Keratinocyte (primary cell): ENCODE data around the gene TICAM1. TPM values are rescaled to one million over a fixed set of nuclear protein-coding genes. Genes with fewer than 3 reads are reported as not detected.
A peak's percentile ranks its signal among the peaks of the same experiment; 100 is the strongest.

Source experiments
- DNase-seq: peaks from one replicate; pipeline ENCODE4 v3.0.0-alpha.2; 2011; ENCODE audit warnings: low read depth, missing footprints, low spot score
- FAIRE-seq: peaks from 2 replicates; lab custom pipeline; 2011; peaks lifted over from hg19 to GRCh38; lab: Jason Lieb, UNC
- H2AFZ ChIP-seq: 2 replicates; pipeline ENCODE4 v1.6.0; 2012; ENCODE audit warnings: low read length, control low read depth, inconsistent platforms; ENCODE audit not compliant: control insufficient read depth
- H3K27ac ChIP-seq: 2 replicates; pipeline ENCODE4 v1.5.1; 2011; ENCODE audit warnings: low read length; ENCODE audit not compliant: control insufficient read depth, insufficient read depth
- H3K27me3 ChIP-seq: 3 replicates; pipeline ENCODE4 v1.6.0; 2011; ENCODE audit warnings: low read length; ENCODE audit not compliant: control insufficient read depth, insufficient read depth; ENCODE audit errors: extremely low read depth
- H3K36me3 ChIP-seq, 2 experiments: 2 replicates in 1 of 2; 3 replicates in 1 of 2; pipeline ENCODE4 v1.5.1; 2011; ENCODE audit warnings: low read length in 2 of 2, mild to moderate bottlenecking in 1 of 2; ENCODE audit not compliant: control insufficient read depth in 2 of 2, insufficient read depth in 2 of 2; ENCODE audit errors: extremely low read depth in 1 of 2
- H3K4me1 ChIP-seq: 3 replicates; pipeline ENCODE4 v1.5.1; 2011; ENCODE audit warnings: low read length; ENCODE audit not compliant: control insufficient read depth, insufficient read depth; ENCODE audit errors: extremely low read depth
- H3K4me2 ChIP-seq: 3 replicates; pipeline ENCODE4 v1.6.0; 2011; ENCODE audit warnings: low read depth, low read length; ENCODE audit not compliant: control insufficient read depth, insufficient read depth; ENCODE audit errors: extremely low read depth
- H3K4me3 ChIP-seq, 3 experiments: fragments of 200-600 bp in 1 of 3; sonication (generic) in 1 of 3; 2 replicates in 2 of 3; 3 replicates in 1 of 3; pipeline ENCODE4 v1.5.1; 2011 to 2016; ENCODE audit warnings: low read length in 3 of 3, mild to moderate bottlenecking in 3 of 3, control low read depth in 2 of 3, inconsistent platforms in 1 of 3, low read depth in 1 of 3, mixed read lengths in 1 of 3, mixed run types in 1 of 3, moderate library complexity in 1 of 3; ENCODE audit not compliant: control insufficient read depth in 2 of 3, insufficient read depth in 2 of 3; ENCODE audit errors: extremely low read depth in 1 of 3
- H3K79me2 ChIP-seq: 2 replicates; pipeline ENCODE4 v1.6.0; 2012; ENCODE audit warnings: low read length; ENCODE audit not compliant: control insufficient read depth, insufficient read depth
- H3K9ac ChIP-seq: 3 replicates; pipeline ENCODE4 v1.6.0; 2011; ENCODE audit warnings: low read length; ENCODE audit not compliant: control insufficient read depth, insufficient read depth; ENCODE audit errors: extremely low read depth
- H3K9me1 ChIP-seq: 3 replicates; pipeline ENCODE4 v1.6.0; 2011; ENCODE audit warnings: low read length; ENCODE audit not compliant: control insufficient read depth, insufficient read depth; ENCODE audit errors: extremely low read depth
- H3K9me3 ChIP-seq: 2 replicates; pipeline ENCODE4 v1.5.1; 2012; ENCODE audit warnings: low read depth, low read length; ENCODE audit not compliant: control insufficient read depth
- H4K20me1 ChIP-seq: 3 replicates; pipeline ENCODE4 v1.6.0; 2011; ENCODE audit warnings: low read length; ENCODE audit not compliant: control insufficient read depth, insufficient read depth; ENCODE audit errors: extremely low read depth
- EZH2 ChIP-seq: IDR thresholded peaks from one replicate; pipeline ENCODE4 v1.6.1; 2012; ENCODE audit warnings: inconsistent platforms, mild to moderate bottlenecking, low read length, moderate library complexity
- dilution Hi-C: fragments of 300-500 bp; cut with MboI; formaldehyde crosslinking; loops from one replicate; pipeline ENCODE4 v1.7.0; 2020; ENCODE audit warnings: low sequenced_read_pairs; ENCODE audit not compliant: extremely low pct_ligation_motif_present
- polyA plus RNA-seq, 5 experiments: library from polyadenylated mRNA; depleted of rRNA in 3 of 5; stranded (reverse) in 3 of 5; stranded (forward) in 1 of 5; unstranded in 1 of 5; fragments of >200 nt; gene quantifications; 1 replicate in 1 of 5; 2 replicates in 3 of 5; 3 replicates in 1 of 5; pipeline versions ENCODE4 v1.2.1 to v1.2.3, GENCODE V29; 2011 to 2012; ENCODE audit warnings: missing spikeins in 2 of 5, low read depth in 1 of 5, low replicate concordance in 1 of 5
- TF ChIP-seq, protein P1 (sequence below), 3 experiments: IDR thresholded peaks in 1 of 3; conservative IDR thresholded peaks in 1 of 3; optimal IDR thresholded peaks in 1 of 3; 2 replicates in 2 of 3; 3 replicates in 1 of 3; pipeline versions ENCODE3 to v1.5.1; 2011; ENCODE audit warnings: low read length in 3 of 3, mild to moderate bottlenecking in 3 of 3, moderate library complexity in 2 of 3, control low read depth in 1 of 3, inconsistent platforms in 1 of 3; ENCODE audit not compliant: insufficient read depth in 2 of 3; ENCODE audit errors: extremely low read depth in 1 of 3

The TICAM1 gene
- polyA plus RNA-seq, 1 donor (not counting 4 experiments of a cell fraction or from before 2014, with no cell fraction given), result 2.2 TPM

DNA sequence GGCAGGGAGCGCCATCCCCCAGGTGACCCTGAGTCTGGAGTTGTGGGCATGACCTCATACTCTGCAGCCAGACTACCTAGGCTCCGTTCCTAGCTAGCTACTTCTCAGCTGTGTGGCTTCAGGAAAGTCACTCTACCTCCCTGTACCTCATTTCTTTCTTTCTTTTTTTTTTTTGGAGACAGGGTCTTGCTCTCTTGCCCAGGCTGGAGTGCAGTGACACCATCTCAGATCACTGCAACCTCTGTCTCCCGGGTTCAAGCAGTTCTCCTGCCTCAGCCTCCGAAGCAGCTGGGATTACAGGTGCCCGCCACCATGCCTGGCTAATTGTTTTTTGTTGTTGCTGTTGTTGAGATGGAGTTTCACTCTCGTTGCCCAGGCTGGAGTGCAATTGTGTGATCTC, 21.0 kb upstream of the TICAM1 start:
- peaks cover 19 to 42% of the 10 kb centered on the region in 2 experiments for H3K36me3 ChIP-seq
- dilution Hi-C loops, result no loop called here
- H3K9ac ChIP-seq, result no peak overlapping the region
- H3K79me2 ChIP-seq, result no peaks in the 10 kb centered on the region
- H3K9me3 ChIP-seq, result no peaks in the 10 kb centered on the region
- no peak overlapping the region for H3K27ac ChIP-seq
- no peaks in the 10 kb centered on the region for H3K27me3 ChIP-seq
- H3K4me1 ChIP-seq, result no peaks in the 10 kb centered on the region
- H4K20me1 ChIP-seq, result no peaks in the 10 kb centered on the region
- H3K4me3 ChIP-seq, result no peak overlapping the region
- H3K9me1 ChIP-seq, result no peaks in the 10 kb centered on the region
- TF ChIP-seq, protein P1, sequence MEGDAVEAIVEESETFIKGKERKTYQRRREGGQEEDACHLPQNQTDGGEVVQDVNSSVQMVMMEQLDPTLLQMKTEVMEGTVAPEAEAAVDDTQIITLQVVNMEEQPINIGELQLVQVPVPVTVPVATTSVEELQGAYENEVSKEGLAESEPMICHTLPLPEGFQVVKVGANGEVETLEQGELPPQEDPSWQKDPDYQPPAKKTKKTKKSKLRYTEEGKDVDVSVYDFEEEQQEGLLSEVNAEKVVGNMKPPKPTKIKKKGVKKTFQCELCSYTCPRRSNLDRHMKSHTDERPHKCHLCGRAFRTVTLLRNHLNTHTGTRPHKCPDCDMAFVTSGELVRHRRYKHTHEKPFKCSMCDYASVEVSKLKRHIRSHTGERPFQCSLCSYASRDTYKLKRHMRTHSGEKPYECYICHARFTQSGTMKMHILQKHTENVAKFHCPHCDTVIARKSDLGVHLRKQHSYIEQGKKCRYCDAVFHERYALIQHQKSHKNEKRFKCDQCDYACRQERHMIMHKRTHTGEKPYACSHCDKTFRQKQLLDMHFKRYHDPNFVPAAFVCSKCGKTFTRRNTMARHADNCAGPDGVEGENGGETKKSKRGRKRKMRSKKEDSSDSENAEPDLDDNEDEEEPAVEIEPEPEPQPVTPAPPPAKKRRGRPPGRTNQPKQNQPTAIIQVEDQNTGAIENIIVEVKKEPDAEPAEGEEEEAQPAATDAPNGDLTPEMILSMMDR (optimal IDR thresholded peaks at IDR 0.05 in 1 of 3, IDR thresholded peaks at IDR 0.05 in 1 of 3, conservative IDR thresholded peaks at IDR 0.05 in 1 of 3; ENCODE audit: extremely low read depth in 1 of 3, insufficient read depth in 2 of 3, low read length in 3 of 3), result no peak
- no peak for TF ChIP-seq EZH2
- no peak for DNase-seq
- FAIRE-seq, result no peak
- no peak overlapping the region for H2AFZ ChIP-seq
- H3K4me2 ChIP-seq, result no peak overlapping the region

DNA sequence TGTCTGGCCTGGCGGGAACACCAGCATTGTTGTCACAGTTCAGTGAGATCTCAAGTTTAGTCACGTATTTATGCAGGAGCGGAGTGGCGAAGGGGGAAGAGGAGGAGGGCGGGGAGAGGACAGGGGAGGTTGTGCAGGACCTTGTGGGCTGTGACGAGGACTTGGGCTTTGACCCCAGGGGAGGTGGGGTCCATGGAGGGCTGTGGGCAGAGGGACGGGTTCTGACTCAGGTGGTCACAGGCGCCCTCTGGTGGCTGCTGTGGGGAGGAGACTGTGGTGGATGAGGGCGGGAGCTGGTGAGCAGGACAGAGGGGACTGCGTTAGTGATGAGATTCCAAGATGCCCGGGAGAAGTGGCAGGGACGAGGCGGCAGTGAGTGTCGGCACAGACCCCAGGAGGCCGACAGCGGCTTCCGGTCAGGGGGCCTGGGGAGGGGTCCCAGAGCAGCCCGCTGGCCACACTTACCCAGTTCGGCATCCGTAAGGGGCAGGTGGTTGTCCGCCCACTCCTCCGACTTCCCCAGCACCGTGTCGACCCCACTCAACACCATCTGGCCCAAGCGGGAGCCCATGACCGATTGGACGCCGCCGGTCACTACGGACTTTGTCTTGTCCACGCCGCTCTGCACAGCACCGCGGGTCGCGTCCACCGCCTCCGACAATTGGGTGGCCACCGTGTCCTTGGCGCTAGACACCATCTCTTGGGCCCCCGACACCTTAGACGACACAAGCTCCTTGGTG, 20.2 kb upstream of the TICAM1 start:
- Histone ChIP-seq H2AFZ (no peak overlapping the region), H3K27me3 (no peaks in the 10 kb centered on the region), H3K9me1 (no peaks in the 10 kb centered on the region), H3K4me1 (no peaks in the 10 kb centered on the region), H3K9ac (no peak overlapping the region), H3K9me3 (no peaks in the 10 kb centered on the region), H3K36me3 (peaks cover 21 to 40% of the 10 kb centered on the region in 2 experiments), H3K79me2 (no peaks in the 10 kb centered on the region), H3K27ac (no peak overlapping the region), H4K20me1 (no peaks in the 10 kb centered on the region), H3K4me2 (no peak overlapping the region), H3K4me3 (no peak overlapping the region)
- DNase-seq (no peak), FAIRE-seq (no peak)
- dilution Hi-C loops, result no loop called here
- TF ChIP-seq, protein P1 (optimal IDR thresholded peaks at IDR 0.05 in 1 of 3, IDR thresholded peaks at IDR 0.05 in 1 of 3, conservative IDR thresholded peaks at IDR 0.05 in 1 of 3; ENCODE audit: extremely low read depth in 1 of 3, insufficient read depth in 2 of 3, low read length in 3 of 3), result peak; percentile 74 to 85 (median 85)
- no peak for TF ChIP-seq EZH2
